Progenitor cell of endocrine pancreas (in vitro differentiated cells): ENCODE measurements around the gene DNAH1. TPM values are rescaled to one million over a fixed set of nuclear protein-coding genes. Genes with fewer than 3 reads are reported as not detected.

Source experiments
- DNase-seq: peaks from one replicate; pipeline ENCODE4 v3.0.0; 2021; ENCODE audit warnings: low spot score; ENCODE audit not compliant: unreplicated experiment
- H3K27ac Mint-ChIP-seq: 2 replicates; pipeline ENCODE4 v1.8.0; 2021; ENCODE audit warnings: mild to moderate bottlenecking, moderate library complexity, mixed read lengths
- H3K27me3 Mint-ChIP-seq: 2 replicates; pipeline ENCODE4 v1.8.0; 2021; ENCODE audit warnings: mixed read lengths
- H3K36me3 Mint-ChIP-seq: 2 replicates; pipeline ENCODE4 v1.8.0; 2022; ENCODE audit warnings: mixed read lengths; ENCODE audit not compliant: insufficient read depth
- H3K4me1 Mint-ChIP-seq: 2 replicates; pipeline ENCODE4 v1.8.0; 2021; ENCODE audit warnings: low read depth, mixed read lengths
- H3K4me3 Mint-ChIP-seq: 2 replicates; pipeline ENCODE4 v1.8.0; 2021; ENCODE audit warnings: low read depth, mild to moderate bottlenecking, moderate library complexity, mixed read lengths
- H3K9me3 Mint-ChIP-seq: 2 replicates; pipeline ENCODE4 v1.8.0; 2021; ENCODE audit warnings: low read depth, mixed read lengths
- CTCF ChIP-seq: fragments of 200-600 bp; sonication (generic); IDR thresholded peaks from one replicate; pipeline ENCODE4 v1.5.0; 2021; ENCODE audit warnings: antibody characterized with exemption, mild to moderate bottlenecking; ENCODE audit not compliant: unreplicated experiment
- total RNA-seq: library from RNA; stranded (reverse); gene quantifications from 2 replicates; pipeline ENCODE4 v1.2.1, GENCODE V29; 2021

DNAH1 gene
- total RNA-seq, 1 donor from 2014 or later: 14.0 TPM

GRCh38 chr3:52364322-52365035 is 48.4 kb downstream of the DNAH1 start:
- no peak for DNase-seq
- Mint-ChIP-seq H3K36me3 (peaks cover 4% of the 10 kb centered on the region), H3K4me3 (no peak overlapping the region), H3K27ac (no peak overlapping the region), H3K4me1 (no peaks in the 10 kb centered on the region), H3K9me3 (no peaks in the 10 kb centered on the region), H3K27me3 (no peaks in the 10 kb centered on the region)
- no peak for TF ChIP-seq CTCF

GRCh38 chr3:52366527-52366926 is 50.4 kb downstream of the DNAH1 start:
- TF ChIP-seq CTCF: no peak
- H3K4me3 Mint-ChIP-seq: no peak overlapping the region
- no peak for DNase-seq
- H3K27me3 Mint-ChIP-seq: no peaks in the 10 kb centered on the region
- H3K9me3 Mint-ChIP-seq: no peaks in the 10 kb centered on the region
- no peaks in the 10 kb centered on the region for H3K4me1 Mint-ChIP-seq
- no peak overlapping the region for H3K27ac Mint-ChIP-seq
- H3K36me3 Mint-ChIP-seq: peaks cover 4% of the 10 kb centered on the region

GRCh38 chr3:52367891-52368880 is 52.1 kb downstream of the DNAH1 start:
- no peak for DNase-seq
- Mint-ChIP-seq H3K4me3 (no peak overlapping the region), H3K27ac (no peak overlapping the region), H3K36me3 (peaks cover 4% of the 10 kb centered on the region), H3K27me3 (peaks cover 12% of the 10 kb centered on the region), H3K9me3 (no peaks in the 10 kb centered on the region), H3K4me1 (no peaks in the 10 kb centered on the region)
- TF ChIP-seq CTCF: no peak

- Mint-ChIP-seq H3K4me1 (peaks cover 4% of the 10 kb centered on the region), H3K9me3 (no peaks in the 10 kb centered on the region), H3K4me3 (no peak overlapping the region), H3K27me3 (peaks cover 29% of the 10 kb centered on the region), H3K36me3 (peaks cover 3% of the 10 kb centered on the region), H3K27ac (no peak overlapping the region)
- no peak for TF ChIP-seq CTCF
- no peak for DNase-seq
Measured at GRCh38 chr3:52370531-52370930, 54.4 kb downstream of the DNAH1 start.

- DNase-seq: no peak
- peaks cover 4% of the 10 kb centered on the region for H3K4me1 Mint-ChIP-seq
Measured at GRCh38 chr3:52372822-52373504, 56.8 kb downstream of the DNAH1 start.

More at GRCh38 chr3:52372822-52373504, 56.8 kb downstream of the DNAH1 start:
- Mint-ChIP-seq H3K27ac (no peak overlapping the region), H3K9me3 (no peaks in the 10 kb centered on the region), H3K27me3 (peaks cover 40% of the 10 kb centered on the region), H3K36me3 (peaks cover 5% of the 10 kb centered on the region), H3K4me3 (no peak overlapping the region)
- TF ChIP-seq CTCF: no peak
